Liver (tissue), 3 donors: ENCODE data around the gene TLR10.
"Not testable (repeated sequence)": the region's sequence is repeated elsewhere in the genome, so short reads cannot be mapped to it uniquely, and the experiment has no call there.

Experiments used
- ATF3 ChIP-seq: IDR thresholded peaks from 2 replicates; pipeline ENCODE4 v1.6.1; 2016; ENCODE audit warnings: antibody characterized with exemption
- CTCF ChIP-seq: fragments of 150-350 bp; IDR thresholded peaks from 2 replicates; pipeline ENCODE4 v1.5.1; 2017; ENCODE audit warnings: improper control_type of control experiment, low read depth, low read length; ENCODE audit not compliant: missing input control
- EGR1 ChIP-seq, 2 donors: IDR thresholded peaks; 2 replicates each; pipeline ENCODE4 v1.6.1; 2016 to 2018; ENCODE audit warnings: antibody characterized with exemption in 2 of 2, low read depth in 2 of 2
- FOXA1 ChIP-seq: IDR thresholded peaks from 2 replicates; pipeline ENCODE4 v1.6.1; 2016; ENCODE audit warnings: antibody characterized with exemption
- JUND ChIP-seq, 2 donors: IDR thresholded peaks; 2 replicates each; pipeline ENCODE4 v1.6.1; 2016; ENCODE audit warnings: antibody characterized with exemption in 2 of 2
- MAX ChIP-seq: IDR thresholded peaks from 2 replicates; pipeline ENCODE4 v1.6.1; 2016; ENCODE audit warnings: antibody characterized with exemption
- NR2F2 ChIP-seq: IDR thresholded peaks from 2 replicates; pipeline ENCODE4 v1.6.1; 2016; ENCODE audit warnings: antibody characterized with exemption
- RAD21 ChIP-seq, 2 donors: IDR thresholded peaks; 2 replicates each; pipeline ENCODE4 v1.6.1; 2016; ENCODE audit warnings: antibody characterized with exemption in 2 of 2, mild to moderate bottlenecking in 2 of 2
- REST ChIP-seq: IDR thresholded peaks from 2 replicates; pipeline ENCODE4 v1.6.1; 2016; ENCODE audit warnings: antibody characterized with exemption, mild to moderate bottlenecking
- RXRA ChIP-seq, 2 donors: IDR thresholded peaks; 2 replicates each; pipeline ENCODE4 v1.6.1; 2017 to 2018; ENCODE audit warnings: antibody characterized with exemption in 2 of 2, mild to moderate bottlenecking in 1 of 2
- SP1 ChIP-seq: IDR thresholded peaks from 2 replicates; pipeline ENCODE4 v1.6.1; 2018; ENCODE audit warnings: antibody characterized with exemption, mild to moderate bottlenecking
- TAF1 ChIP-seq: conservative IDR thresholded peaks from 2 replicates; pipeline ENCODE4 v1.6.1; 2016; ENCODE audit warnings: antibody characterized with exemption, mild to moderate bottlenecking
- YY1 ChIP-seq: IDR thresholded peaks from 2 replicates; pipeline ENCODE4 v1.6.1; 2016; ENCODE audit warnings: antibody characterized with exemption, mild to moderate bottlenecking
- ZBTB33 ChIP-seq: IDR thresholded peaks from 2 replicates; pipeline ENCODE4 v1.6.1; 2016; ENCODE audit warnings: antibody characterized with exemption
- donor health status: healthy.
- donor health status: healthy.

- TF ChIP-seq MAX; YY1; CTCF; TAF1; RAD21 (IDR thresholded peaks at IDR 0.05); NR2F2; ZBTB33; REST; SP1; JUND (IDR thresholded peaks at IDR 0.05); ATF3; FOXA1; RXRA (IDR thresholded peaks at IDR 0.05); EGR1 (IDR thresholded peaks at IDR 0.05; ENCODE audit: low read depth in 2 of 2): not testable (repeated sequence)
Measured at GRCh38 chr4:38806251-38806650, 23.5 kb upstream of the TLR10 start.
